Hepatocyte (in vitro differentiated cells): Measurements from ENCODE around the gene RETN.

Source experiments
- CTCF ChIP-seq: fragments of 200-600 bp; sonication (generic); IDR thresholded peaks from 2 replicates; pipeline ENCODE4 v1.5.1; 2016; ENCODE audit warnings: antibody characterized with exemption, mild to moderate bottlenecking; ENCODE audit not compliant: poor library complexity
- EZH2 ChIP-seq: fragments of 200-600 bp; sonication (generic); IDR thresholded peaks from 2 replicates; pipeline ENCODE4 v1.6.1; 2016; ENCODE audit warnings: antibody characterized with exemption, mild to moderate bottlenecking, borderline replicate concordance
- EZH2phosphoT487 ChIP-seq: fragments of 200-600 bp; sonication (generic); IDR thresholded peaks from one replicate; pipeline ENCODE4 v1.6.1; 2018; ENCODE audit warnings: antibody characterized with exemption, mild to moderate bottlenecking, low read depth, moderate library complexity; ENCODE audit not compliant: unreplicated experiment, severe bottlenecking

GRCh38 chr19:7632340-7633203 lies 36.3 kb upstream of the RETN start:
- TF ChIP-seq CTCF (no peak), EZH2 (no peak), EZH2phosphoT487 (no peak)
